ENCODE measurements around the gene EGFL6.

Gene EGFL6

GRCh38 chrX:13569479-13570260 is at the start of gene EGFL6:
Gene EGFL6 (plus strand): TSS chrX:13569601. CDS start chrX:13569862, 261 bp downstream.
- no peak for DNase-seq (ENCODE audit: low spot score)

DNA sequence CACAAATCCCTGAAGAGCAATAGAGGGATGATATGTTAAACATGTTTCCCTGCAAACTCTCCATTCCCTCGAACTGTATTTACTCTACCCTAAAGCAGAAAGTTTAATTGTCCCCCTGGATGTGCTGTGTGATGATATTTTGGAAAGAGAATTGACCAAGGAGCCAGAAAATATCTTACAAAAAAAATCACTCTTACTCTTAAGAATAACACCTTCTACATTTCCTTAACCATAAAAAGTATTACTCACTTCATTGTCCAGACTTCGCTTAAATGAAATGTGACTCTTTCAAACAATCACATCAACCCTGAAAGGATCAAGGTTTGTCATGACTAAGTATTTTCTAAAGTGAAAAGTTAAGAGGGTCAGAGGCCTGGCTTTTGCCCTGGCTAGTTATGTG is 49.0 kb upstream of the EGFL6 start:
- DNase-seq (ENCODE audit: low spot score) = no peak

DNA sequence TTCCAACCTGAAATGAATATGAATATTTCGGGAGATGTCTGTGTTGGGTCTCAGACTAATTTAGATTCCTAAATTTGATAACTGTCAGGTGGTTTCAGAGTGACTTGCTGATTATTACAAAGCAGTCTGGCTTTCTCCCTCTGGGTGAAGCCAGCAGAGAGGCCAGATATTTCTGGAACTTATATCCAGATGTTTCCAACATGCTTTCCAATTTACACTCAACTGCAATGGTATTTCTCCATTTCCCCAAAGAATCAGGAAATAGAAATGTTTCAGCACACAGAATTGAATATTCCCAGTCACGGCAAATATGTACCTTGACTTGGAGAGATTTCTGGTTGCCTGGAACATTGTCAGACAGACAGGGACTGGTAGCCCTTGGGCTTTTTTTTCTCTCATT is 48.5 kb upstream of the EGFL6 start:
- no peak for DNase-seq (ENCODE audit: low spot score)

DNA sequence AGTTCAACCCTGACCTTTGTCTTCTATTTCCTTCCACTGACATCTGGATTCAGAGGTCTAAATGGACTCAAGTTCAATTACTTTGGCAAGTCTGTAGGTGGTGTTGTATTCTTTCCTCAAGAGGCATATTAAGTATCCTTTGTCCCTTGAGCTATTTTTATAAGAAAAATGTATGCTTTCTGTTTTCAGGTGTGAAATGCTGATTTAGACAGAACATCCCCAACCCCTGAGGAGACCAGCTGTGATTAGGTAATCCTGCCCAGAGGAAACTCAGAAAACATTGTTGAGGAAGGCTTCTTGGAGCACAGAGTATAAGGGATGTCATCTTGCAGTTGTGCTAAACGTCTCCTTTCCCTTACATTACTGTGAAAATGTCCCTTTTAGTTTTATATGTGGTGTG is 46.6 kb upstream of the EGFL6 start:
- no peak for DNase-seq (ENCODE audit: low spot score)

DNA sequence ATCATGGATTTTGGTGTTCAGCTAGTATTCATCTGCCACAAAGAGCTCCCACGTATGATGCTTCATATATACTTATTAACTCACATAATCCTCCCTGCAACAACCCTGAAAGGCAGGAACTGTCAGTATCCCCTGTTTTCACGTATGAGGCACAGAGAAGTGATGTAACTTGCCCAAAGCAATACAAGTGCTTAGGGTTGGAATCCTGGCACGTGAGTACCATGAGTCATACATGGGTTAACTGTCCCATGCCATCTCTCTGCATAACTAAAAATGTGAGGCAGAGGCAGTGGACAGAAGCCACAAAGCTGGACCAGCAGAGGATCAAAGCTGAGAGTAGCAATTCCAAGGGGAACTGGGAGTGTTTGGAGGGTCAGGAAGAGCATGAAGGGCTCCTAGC is 35.7 kb upstream of the EGFL6 start:
- DNase-seq (ENCODE audit: low spot score) = no peak

DNA sequence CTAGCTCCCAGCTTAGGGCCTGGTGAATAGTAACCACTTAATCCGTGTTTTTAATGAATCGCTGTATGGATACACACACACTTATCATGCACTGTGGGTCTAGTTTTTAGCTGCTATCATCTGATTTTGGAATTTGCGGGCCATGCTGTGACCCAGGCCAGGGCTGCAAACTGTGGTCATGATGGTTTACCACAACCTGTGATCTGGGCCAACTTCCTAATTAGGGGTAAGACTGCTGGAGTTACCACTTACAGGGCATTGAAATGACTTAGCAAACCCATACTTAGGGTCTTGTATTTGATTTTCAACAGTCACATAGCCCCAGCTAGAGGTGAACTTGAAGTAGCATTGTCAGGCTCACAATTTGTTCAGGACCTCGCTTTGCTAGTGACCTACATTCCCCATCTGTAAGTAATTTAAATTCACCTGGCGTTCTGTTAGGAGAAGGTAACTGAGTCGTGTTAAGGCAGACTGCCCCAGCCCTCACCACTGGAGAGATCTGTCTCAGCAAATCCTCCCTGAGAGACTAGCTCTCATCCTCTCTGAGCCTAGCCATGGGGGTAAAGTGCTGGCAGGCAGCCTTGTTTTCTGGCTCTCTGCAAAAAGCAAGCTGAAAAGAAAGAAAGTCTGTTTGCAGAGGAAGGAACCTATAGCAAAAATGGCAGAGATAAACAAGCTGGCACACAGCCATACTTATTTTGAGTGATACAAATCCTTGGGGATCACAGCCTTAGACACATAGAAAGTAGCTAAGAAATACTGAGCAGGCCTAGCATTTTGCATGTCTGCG is 33.8 kb upstream of the EGFL6 start:
- DNase-seq (ENCODE audit: low spot score) = no peak

DNA sequence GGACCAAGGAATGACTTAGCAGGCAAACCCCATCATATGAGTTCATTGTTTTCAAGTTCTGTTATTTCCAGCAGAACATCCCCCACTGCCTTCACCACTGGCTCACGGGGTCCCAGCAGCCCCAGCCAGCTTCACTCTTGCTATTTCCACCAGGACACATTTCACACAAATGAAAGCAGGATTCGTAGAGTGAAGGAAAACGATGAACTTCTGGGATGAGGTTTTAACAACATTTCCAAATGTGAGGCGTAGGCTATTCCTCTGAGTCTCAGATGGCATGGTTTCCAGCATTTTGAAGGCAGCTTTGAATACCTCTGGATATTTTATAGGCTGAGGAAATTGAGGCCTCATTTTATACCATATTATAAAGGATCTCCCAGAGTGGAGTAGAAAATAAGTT is 32.9 kb upstream of the EGFL6 start:
- DNase-seq (ENCODE audit: low spot score) = no peak

DNA sequence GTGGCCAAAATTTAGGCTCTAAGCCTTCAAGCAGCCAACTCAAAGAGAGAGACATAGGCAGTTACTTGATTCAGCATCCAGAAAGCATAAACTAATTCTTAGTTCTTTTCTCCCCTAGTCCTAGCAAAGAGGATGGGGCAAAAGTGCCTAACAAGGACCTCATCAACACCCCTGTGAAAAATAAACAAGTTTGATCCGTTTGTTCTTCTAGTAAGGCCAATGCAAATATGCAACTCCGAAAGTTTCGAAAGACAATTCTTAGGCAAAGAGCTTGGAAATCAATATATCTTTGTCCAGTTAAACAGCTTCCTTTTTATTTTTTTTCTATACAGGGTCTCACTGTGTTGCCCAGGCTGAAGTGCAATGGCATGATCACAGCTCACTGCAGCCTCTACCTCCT is 31.0 kb upstream of the EGFL6 start:
- no peak for DNase-seq (ENCODE audit: low spot score)

DNA sequence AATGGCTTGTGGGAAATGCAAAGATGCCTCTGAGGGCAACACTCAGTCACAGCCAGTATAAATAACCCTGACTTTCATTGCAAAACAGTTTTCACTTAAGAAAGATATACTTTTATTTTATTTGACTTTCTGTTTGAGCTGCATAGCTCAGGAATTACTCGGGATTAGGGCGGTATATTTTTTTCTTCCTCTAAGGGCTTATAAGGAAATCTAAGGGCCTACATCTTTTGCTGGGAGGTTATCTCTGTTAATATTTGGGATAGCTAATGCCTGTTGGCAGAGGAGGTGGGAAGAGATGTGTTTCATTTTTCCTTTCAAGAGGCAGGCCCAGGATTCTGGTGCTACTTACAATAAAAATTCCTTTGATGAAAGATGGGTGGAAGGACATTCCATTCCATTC is 28.8 kb upstream of the EGFL6 start:
- DNase-seq (ENCODE audit: low spot score) = no peak

DNA sequence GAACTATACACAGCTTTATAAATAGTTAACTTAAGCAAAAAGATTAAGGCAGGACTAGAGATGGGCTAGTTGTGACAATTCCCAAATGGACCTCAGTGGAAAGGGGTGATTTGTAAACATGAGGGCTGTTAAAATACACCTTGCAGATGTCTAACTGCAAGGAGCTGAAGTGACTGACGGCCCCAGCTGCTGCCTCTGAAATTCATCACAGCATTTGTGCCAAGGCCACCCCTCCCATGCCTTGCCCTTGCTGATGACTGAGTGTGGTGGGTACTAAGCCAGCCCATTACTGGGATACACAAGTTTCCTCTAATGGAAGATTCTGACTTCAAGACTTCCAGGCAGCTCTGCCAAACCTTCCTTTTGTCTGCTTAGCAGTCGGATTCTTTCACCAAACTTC is 23.7 kb upstream of the EGFL6 start:
- no peak for DNase-seq (ENCODE audit: low spot score)

DNA sequence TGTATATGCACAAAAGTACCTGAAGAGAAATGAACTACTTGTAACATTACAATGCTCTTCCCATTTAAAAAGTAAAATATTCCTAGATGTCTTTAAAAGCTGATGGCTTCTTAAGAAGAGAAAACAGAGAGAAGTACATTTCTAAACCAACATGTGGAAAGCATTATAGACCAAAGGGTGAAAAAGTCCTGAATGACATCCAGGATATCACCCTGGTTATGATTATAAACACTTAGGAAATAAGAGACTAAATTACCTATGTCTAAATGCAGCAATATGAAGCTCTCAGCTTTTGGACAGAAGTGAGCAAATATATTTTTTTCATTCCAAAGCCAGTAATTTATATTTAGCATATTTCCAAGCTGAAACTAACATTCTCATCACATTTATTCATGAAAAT is 21.7 kb upstream of the EGFL6 start:
- no peak for DNase-seq (ENCODE audit: low spot score)

GRCh38 chrX:13550346-13550745 is 19.1 kb upstream of the EGFL6 start:
- no peak for DNase-seq (ENCODE audit: low spot score)

DNA sequence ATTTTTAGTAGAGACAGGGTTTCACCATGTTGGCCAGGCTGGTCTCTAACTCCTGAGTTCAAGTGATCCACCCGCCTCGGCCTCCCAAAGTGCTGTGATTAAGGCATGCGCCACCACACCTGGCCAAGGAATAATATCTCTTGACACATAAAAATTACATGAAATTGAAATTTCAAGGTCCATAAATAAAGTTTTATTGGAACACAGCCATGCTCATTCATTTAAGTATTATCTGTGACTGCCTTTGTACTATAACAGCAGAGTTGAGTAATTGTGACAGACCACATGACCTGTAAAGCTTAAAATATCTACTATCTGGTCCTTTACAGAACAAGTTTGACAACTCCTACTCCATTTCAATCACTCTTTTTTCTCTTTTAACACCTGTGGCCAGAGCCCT is 17.8 kb upstream of the EGFL6 start:
- no peak for DNase-seq (ENCODE audit: low spot score)

DNA sequence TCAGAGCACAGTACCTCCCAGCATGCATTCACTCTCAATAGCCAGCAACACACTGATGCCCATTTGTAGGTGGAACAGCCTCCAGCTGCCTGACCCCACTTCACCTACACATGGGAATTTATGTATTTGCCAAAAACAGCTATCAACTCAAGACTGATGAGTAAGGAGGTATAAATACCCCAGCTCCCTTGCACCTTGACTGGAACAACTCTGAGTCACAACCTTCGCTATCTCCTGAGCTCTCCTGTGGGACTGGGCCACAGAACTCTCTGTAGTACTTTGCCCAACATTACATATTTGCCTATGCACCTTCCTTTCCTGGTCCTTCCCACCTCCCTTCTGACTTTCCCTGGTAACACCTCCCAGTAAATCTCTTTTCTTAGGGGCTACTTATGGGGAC is 16.5 kb upstream of the EGFL6 start:
- no peak for DNase-seq (ENCODE audit: low spot score)

DNA sequence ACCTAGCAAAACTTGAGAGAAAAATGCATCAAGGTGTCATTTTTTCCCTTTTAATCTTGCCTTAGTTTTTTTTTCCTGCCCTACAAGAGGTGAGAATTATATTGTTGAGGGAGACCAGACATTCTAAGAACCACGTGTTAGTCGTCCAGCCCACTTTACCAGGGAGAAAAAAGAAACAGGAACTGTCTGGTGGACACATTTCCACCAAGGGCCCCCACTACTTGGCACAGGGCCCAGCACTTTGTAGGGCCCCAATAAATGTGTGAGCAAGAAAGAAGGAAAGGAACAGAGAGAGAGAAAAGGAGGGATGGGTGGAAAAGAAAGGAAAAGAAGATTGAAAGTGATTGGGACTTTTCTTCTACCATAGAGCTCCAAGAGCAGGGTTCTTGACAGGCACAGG is 3.9 kb upstream of the EGFL6 start:
- DNase-seq (ENCODE audit: low spot score) = no peak

DNA sequence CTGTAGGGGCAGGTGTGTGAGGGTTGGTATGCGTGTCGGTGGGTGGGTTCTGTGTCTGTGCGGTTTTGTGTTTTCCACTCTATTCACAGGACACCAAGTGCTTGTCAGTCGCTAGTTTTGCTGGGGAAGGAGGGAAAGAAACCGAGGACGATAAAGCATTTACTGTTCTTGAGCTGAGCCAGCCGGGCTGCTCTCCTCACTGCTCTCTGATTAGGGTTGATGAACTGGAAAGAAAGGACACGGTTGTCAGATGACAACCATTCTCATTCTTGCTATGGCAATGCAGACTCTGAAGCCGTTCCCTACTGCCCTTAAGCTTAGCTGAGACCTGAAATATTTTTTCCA is 832 bp downstream of the EGFL6 start:
- DNase-seq (ENCODE audit: low spot score) = no peak

- no peak for DNase-seq (ENCODE audit: low spot score)
These were observed 1.7 kb downstream of the EGFL6 start for GRCh38 chrX:13571136-13571535.

GRCh38 chrX:13574600-13574999 is 5.2 kb downstream of the EGFL6 start:
- DNase-seq (ENCODE audit: low spot score) = no peak

GRCh38 chrX:13579661-13580060 is 10.3 kb downstream of the EGFL6 start:
- no peak for DNase-seq (ENCODE audit: low spot score)

- no peak for DNase-seq (ENCODE audit: low spot score)
These were observed 12.2 kb downstream of the EGFL6 start for GRCh38 chrX:13581554-13581953.

DNA sequence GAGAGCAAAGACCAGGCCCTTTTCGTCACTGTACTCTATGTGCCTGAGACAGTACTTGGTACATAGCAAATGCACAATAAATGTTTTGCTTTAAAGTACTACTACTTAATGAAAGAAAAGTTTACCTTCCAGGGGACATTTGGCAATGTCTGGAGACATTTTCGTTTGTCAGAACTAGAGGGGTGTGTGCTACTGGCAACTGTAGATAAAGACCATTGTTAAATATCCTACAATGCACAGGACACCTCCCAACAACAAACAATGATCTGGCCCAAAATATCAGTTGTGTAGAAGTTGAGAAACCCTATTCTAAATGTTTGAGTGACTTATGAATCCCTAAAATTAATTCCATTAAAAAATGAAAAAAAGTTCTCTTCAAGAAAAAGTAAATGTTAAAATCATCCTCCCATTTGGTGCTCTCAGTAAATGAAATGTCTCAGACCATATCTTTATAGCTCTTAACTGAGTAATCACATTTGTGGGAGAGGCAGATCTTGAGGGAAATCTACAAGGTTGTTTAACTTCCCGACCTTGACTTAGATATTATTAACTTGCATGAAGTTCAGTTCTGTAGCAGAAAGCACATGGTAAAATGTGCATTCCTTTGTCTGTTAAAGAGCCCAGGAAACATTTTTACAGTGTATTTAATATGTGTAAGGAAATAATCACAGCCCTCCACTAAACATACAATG is 18.5 kb downstream of the EGFL6 start:
- no peak for DNase-seq (ENCODE audit: low spot score)

DNA sequence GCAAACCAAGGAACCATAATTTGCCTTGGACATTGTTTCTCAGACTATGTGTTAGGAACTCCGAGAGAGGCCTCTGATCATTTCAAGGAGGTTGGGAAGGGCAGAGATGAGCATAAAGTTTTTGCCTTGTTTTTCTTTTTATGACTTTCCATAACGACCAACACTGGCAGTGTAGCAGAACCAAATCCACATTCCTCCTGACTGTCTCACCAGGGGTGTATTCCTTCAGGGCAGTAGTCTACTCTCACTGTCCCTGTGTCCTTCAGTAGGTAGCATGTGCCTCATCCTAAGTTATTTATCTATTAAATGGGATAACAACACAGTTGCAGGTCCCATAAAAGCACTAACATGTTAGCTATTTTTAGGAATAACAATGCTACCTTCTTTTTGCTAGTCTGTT is 20.8 kb downstream of the EGFL6 start:
- no peak for DNase-seq (ENCODE audit: low spot score)

DNA sequence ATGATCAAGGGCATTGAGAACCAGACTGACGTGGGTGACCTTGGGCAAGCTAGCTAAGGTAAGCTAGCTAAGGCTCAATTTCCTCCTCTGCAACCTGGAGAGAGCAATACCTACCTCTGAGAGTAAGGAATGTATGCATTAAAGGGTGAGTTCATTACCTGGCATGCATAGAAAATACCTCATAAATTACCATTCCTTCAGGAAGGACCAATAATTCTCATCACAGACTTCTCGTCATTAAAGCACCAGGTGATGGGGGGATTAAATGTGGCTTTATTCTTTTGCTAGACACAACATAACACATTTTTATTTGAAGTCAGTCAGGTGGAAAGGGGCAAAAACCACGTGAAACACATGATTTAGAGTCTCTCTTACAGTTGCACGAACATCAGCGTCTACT is 21.5 kb downstream of the EGFL6 start:
- no peak for DNase-seq (ENCODE audit: low spot score)

Measured in globus pallidus (tissue), 1 donor.